Activated CD8-positive, alpha-beta memory T cell treated with anti-CD3 and anti-CD28 coated beads for 24 hours (primary cell): Measurements from ENCODE around the gene SLC1A4.
"Not testable (repeated sequence)": the region's sequence is repeated elsewhere in the genome, so short reads cannot be mapped to it uniquely, and the experiment has no call there.

ENCODE experiments used
- DNase-seq: peaks from one replicate; pipeline ENCODE4 v3.0.0-alpha.2; 2020

SLC1A4 gene

DNA sequence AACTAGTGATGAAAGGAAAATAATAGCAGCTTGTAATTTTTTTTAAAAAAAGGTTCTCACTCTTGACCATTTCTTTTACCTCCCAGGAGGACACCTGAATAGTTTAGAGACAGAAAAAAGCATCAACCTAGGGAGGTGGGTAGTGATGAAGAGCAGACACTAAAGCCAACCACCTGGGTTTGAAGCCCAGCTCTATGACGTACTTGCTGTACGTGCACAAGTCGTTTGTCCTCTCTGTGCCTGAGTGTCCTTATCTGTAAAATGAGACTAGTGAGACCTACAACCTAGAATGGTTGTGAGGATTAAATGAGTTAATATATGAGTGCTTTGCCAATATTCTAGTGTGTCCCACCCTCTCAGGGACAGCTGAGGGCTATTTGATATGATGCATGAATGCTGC, 5.8 kb downstream of the SLC1A4 start:
- no peak for DNase-seq

DNA sequence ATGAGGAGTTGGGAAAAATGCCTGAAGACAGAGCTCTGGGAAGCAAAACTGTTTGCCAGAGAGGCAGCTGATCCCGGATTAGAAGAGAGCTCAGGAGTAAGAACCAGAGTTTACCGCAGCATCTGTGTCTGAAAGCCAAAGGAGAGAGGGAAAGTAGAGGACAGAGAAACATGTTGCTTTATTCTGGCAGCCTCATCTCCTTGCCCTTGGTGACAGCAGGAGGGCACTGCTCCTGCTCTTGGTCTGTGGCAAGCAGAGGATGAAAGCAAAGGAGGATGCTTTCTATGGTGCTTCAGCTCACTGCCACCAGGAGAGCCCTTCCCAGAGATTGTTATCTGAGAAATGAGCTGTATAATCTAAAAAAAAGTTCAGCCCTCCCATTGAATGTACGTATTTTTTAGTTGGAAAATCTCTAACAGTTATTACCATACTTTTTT, 7.7 kb downstream of the SLC1A4 start:
- no peak for DNase-seq

DNA sequence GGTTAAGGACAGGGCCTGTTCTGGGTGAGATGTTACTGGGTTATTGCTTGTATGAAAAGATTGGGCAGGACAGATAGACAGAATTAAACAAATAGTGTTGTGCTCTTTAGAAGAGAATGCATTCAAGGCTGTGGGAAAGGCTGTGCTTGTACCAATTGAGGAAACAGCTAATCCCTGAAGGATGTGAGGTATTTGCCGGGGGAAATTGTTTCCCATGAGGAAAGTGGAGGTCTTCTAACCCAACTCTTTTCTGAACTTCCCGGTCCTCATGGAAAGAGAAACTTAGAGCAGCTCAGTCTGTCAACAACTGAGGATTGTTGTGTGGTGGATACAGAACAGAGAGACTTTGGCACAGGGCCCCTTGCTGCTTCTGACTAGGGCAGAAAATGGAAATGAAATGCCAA, 9.5 kb downstream of the SLC1A4 start:
- no peak for DNase-seq

DNA sequence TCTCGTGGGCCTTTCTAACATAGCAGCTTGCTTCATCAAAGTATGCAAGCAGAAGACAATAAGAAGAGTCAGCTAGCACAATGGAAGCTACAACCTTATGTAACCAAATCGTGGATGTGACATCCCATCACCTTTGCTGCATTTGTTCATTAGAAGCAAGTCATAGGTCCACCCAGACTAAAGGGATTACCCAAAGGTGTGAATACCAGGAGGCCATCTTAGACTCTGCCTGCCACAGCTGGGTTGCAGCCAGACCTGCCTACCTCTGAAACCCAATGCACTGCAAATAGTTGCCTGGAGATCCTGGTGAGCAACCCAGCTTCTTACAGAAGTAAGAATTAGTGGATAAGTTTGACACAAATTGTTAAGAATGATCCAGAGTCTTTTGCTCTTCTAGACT, 10.6 kb downstream of the SLC1A4 start:
- DNase-seq, result no peak

DNA sequence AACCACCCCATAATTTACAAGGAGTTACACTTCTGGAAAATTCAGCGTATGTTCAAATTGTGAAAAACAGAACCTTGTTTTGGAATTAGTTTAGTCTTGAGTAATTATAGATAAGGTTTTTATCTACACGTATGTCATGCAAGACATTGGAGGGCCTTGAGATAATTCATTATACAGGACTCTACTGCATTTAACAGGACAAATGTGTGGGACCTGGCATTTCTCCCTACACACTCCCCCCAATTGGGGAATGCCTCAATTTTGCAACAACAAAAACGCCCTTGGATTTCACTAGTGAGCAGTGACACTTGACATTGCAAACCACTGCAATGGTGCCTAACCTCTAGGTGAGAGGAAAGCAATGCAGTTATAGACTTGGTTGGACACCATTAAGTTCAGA, 11.4 kb downstream of the SLC1A4 start:
- no peak for DNase-seq

DNA sequence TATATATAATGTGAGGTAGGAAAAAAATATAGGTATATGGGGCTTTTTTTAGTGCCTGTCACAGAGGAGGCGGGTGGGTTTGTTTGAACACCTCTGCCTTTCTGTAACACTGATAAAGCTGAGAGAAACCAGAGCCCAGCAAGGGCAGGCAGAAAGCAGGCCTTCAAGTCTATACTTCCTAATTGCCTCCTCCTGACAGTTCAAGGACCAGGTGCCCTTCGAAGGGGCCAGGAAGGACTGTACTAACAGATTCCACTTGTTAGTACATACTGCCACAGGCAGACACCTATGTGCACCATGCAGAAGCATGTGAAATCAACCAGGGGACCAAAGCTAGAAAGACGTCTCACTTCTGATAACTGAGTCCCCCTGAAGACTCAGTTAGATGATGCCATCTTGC, 13.8 kb downstream of the SLC1A4 start:
- DNase-seq, result no peak

DNA sequence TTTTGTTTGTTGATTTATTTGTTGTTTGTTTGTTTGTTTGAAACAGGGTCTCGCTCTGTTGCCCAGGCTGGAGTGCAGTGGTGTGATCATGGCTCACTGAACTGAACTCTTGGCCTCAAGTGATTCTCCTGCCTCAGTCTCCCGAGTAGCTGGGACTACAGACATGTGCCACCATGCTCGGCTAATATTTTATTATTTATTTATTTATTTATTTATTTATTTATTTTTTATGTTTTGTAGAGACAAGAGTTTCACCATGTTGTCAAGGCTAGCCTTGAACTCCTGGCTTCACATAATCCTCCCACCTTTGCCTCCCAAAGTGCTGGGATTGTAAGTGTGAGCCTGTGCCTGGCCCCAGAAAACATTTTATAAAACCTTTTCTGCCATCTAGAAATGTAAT, 15.0 kb downstream of the SLC1A4 start:
- not testable (repeated sequence) for DNase-seq

DNA sequence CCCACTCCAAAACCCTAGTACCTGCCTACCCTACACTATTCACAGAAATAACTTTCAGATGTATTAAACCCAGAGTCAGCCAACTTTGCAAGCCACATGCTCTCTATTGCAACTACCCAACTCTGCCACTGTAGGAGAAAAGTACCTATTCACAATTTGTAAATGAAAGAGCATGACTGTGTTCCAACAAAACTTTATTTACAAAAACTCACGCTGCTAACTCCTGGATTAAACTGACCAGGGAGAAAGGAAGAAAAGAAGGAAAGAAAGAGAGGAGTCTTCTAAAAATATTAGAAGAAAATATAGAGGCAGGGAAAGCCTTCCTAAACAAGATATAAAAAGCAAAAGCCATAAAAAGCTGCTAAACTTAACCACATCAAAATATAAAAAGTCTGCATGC, 24.6 kb downstream of the SLC1A4 start:
- no peak for DNase-seq

DNA sequence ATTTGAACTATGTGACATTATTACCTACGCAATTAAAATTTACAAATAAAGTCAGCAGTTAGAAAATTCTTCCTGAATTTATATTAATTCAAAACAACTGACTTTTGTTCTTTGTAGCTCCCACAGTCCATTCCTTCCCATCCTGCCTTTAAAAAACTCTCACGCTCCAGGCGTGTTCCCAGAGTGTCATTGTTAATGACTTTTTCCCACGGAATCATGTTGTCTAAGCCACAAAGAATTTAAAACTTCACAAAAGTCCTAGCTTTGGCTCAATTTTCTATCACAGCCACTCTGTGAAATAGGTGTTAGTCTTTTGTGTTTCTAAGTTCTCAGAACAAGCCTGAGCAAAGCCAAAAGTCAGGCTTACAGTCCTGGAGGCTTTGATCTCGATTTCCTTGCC, 26.5 kb downstream of the SLC1A4 start:
- no peak for DNase-seq

DNA sequence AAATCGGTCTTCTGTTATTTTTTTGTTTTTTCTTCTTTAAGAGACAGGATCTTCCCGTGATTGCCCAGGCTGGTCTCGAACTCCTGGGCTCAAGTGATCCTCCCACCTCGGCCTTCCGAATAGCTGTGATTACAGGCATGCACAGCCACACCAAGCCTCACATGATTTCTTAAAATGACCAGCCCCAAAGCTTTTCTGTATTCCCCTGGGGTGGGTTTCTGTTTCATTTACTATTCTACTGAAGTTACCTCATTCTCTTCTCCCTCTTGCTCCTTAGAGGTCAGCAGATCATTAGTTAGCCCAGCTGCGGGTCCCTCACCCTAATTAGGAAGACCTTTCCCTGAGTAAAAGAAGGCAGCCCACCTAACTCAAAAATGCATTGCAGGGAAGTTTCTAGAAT, 27.6 kb downstream of the SLC1A4 start:
- no peak for DNase-seq

DNA sequence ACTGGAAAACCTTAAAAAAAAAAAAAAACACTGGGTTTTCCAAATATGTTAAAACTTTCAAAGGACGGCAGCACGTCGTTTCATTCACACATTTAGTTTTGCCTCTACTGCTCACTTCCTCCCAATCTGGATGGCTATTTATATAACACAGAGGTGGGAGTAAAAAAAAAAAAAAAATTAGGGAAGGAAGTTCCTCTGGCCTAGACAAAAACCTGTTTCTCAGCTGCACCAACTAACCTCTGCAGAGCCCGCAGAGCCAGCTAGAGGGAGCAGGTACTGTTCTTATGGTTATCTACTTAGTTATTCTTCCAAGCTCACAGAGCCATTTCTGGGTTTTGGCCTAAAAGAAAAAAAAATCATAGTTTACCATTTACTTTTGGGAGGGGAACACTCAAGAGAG, 28.1 kb downstream of the SLC1A4 start:
- DNase-seq, result no peak

DNA sequence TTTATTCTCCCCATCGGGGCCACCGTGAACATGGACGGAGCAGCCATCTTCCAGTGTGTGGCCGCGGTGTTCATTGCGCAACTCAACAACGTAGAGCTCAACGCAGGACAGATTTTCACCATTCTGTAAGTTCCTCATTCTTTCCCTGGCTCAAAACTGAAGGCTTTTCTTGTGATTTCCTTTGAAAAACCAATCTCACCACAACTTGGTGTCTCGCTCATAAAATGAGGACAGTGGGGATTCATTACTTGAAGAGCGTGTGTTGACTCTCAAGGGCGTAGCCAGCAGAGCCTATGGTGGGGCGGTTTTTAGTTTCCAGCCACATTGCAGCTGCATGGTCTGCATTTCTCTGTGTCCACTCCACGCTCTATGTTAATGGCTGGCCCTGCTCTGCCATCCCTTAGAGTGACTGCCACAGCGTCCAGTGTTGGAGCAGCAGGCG, 29.0 kb downstream of the SLC1A4 start:
- DNase-seq, result no peak

DNA sequence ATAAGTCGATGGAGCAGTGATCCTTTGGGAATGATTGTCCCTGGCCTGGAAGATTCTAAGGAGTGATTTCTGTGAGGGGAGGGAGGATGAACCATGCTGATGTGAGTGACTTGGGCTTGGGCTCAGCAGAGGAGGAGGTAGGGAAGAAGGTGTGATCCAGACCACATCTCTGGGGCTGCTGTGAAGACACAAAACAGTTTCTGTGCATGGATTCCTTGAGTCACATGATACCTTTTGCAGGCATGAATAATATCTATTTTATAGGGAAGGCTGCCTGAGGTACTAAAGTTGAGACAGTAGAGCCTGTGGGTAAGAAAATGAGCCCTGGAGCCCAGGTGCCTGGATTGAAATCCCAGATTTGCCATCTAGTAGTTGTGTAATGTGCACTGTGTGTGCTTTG, 29.8 kb downstream of the SLC1A4 start:
- no peak for DNase-seq

DNA sequence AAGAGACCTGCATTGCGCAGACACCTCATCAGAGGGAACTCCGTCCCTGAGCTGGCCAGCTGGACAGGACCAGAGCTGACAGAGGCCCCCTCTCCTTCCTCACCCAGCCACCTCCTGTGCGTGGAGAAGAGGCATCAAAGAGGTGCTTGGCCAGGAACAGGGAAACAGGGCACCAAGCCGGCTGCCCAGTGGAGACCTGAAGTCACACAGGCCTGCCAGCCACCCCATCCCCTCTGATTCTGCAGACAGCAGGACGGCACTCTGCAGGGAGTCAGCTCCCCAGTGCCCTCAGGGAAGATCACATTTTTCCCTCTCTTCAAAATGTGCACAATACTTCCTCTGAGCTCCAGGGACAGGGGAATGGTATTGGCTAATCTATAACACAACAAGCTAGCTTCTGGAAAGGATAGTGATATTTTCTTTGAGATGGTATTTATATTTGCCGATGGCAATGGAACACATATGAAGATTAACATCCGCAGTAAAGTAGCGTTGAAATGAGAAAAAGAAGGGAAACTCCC, 30.5 kb downstream of the SLC1A4 start:
- no peak for DNase-seq

DNA sequence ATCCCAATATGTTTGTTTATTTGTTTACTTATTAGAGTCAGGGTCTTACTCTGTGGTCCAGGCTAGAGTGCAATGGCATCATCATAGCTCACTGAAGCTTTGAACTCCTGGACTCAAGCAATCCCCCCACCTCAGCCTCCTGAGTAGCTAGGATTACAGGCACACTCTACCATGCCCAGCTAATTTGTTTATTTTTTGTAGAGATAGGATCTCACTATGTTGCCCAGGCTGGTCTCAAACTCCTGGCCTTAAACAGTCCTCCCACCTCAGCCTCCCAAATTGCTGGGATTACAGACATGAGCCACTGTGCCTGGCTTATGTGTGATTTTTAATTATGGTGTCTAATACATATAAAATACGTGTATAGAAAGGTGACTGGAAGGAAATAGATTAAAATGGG, 31.1 kb downstream of the SLC1A4 start:
- DNase-seq, result not testable (repeated sequence)

DNA sequence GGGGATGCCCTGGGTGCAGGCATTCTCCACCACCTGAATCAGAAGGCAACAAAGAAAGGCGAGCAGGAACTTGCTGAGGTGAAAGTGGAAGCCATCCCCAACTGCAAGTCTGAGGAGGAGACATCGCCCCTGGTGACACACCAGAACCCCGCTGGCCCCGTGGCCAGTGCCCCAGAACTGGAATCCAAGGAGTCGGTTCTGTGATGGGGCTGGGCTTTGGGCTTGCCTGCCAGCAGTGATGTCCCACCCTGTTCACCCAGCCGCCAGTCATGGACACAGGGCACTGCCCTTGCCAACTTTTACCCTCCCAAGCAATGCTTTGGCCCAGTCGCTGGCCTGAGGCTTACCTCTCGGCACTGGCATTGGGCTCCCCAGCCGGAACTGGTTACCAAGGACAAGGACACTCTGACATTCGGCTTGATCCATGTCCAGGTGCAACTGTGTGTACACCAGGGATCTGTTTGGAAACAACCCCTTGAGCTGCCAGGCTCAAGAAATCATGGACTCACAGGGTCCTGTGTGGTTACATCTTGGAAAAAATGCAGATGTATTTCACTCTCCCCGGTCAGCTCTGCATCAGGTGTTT, 31.8 kb downstream of the SLC1A4 start:
- no peak for DNase-seq

DNA sequence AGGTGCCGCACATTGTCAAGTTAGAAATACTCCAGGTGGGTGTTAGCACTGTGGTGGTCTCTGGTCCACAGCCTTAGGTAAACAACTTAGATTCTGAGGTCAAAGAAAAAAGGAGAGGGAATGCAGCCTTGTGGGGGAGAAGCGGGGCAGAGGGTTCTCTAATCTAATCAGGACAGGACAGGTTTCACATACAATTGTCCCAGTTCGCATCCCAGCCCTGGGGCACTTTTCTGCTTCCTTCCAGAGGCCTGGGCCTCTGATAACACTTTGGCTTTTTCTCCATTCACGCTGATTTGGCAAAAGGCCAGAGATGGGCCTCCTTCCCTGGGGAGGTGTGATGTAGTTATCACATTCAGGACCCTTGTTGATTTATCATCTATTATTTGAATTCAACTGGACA, 32.5 kb downstream of the SLC1A4 start:
- no peak for DNase-seq

DNA sequence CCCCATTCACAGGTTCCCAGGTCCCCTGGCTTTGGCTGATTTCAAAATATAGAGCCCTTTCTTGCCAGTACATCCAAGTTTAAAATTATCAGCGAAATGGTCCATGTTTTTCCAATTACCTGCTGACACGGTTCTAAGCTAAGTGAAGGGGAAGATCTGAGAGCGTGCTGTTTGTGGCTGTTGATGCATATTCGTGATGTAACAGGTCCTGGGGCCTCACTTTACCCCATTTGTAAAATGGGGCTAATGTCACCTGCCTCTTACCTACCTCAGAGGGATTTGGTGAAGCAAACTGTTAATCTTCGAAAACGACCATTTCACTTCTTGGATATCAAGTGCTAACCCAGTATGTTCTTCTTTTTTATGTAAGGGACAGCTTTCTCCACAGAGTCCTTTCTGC, 33.0 kb downstream of the SLC1A4 start:
- no peak for DNase-seq

DNA sequence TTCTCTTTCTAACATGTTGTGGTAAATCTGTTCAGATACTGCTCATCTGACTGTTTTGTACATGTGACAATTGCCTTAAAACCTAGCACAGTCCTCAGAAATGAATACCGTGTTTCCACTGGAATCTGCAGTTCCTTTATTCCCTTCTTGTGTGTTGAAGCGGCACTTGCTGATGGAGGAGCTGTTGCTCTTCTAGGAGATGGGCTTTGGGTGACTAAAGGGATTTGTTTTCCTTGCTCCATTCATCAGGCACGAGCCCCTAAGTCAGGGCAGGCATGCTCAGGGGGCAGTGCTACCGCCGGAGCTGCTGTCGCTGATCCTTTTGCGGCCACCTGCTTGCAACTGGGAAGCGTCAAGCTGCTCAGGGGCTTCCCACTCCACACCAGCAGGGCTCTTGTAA, 34.5 kb downstream of the SLC1A4 start:
- no peak for DNase-seq

DNA sequence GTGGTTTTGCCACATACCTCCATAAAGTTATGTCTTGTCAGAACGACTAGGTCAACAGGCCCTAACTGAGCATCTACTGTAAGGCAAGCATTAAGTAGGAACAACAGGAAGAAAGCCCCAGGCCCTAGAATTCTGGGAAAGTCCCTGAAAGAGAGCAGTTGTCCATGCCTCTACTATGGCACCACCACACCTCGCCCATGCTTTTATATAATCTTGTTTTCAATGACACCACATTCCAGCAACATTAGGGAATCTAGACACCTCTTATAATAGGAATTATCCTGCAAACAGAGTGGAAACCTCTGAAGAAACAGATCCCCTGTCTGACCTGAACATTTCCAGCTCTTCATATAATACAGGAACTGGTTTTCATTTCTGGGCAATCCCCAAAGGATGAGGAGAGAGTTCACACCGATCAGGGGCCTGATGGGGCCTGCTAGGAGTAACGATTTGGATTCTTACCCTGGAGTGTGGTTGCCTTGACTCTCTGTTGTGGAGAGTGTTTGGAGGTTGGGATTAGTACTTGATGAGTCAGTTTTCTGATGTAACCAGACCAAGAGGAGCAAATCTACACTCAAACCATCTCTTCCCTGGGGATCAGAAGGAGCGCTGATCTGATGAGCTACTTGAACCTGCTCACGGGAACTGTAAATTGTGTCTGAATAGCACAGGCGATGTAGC, 35.1 kb downstream of the SLC1A4 start:
- no peak for DNase-seq

DNA sequence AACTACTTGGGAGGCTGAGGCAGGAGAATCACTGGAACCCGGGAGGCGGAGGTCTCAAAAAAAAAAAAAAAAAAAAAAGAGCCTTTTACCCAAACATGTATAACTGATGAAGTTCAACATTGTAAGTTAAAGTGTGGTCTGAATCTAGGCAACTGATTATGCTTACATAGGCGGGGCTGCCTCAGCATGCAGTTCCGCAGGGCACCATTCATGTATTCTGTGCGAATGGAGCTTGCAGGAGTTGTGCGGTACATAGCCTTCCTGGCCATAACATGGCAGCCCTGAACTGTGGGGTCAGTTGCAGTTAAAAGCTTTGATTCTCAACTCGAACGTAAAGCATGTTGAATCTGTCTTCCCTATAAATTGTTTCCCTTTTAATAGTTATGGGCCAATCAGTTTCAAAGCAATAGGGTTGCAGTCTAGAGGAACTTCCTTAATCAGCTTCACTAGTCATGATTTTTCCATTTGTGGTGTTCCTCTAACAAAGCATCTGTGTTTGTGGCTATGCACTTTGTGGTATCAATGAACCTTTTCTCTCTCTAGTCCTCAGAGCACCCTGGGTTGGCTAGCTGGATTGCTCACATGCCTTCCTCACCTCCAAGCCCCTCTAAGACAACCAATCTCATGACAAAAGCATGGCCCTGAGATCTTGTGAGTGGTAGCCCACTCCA, 36.4 kb downstream of the SLC1A4 start:
- DNase-seq, result no peak

DNA sequence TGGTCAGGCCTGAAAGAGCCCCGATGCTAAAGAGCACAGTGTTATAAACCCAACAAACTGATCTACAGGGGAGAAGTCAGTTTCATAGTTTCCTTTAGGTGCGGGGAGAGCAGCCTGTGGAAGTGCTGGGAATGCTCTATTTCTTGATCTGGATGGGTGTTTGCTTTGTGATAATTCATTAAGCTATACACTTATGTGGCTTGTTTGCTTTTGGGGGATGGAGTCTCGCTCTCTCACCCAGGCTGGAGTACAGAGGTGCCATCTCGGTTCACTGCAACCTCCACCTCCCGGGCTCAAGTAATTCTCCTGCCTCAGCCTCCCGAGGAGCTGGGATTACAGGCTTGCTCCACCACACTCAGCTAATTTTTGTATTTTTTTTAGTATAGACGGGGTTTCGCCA, 37.0 kb downstream of the SLC1A4 start:
- DNase-seq, result no peak

DNA sequence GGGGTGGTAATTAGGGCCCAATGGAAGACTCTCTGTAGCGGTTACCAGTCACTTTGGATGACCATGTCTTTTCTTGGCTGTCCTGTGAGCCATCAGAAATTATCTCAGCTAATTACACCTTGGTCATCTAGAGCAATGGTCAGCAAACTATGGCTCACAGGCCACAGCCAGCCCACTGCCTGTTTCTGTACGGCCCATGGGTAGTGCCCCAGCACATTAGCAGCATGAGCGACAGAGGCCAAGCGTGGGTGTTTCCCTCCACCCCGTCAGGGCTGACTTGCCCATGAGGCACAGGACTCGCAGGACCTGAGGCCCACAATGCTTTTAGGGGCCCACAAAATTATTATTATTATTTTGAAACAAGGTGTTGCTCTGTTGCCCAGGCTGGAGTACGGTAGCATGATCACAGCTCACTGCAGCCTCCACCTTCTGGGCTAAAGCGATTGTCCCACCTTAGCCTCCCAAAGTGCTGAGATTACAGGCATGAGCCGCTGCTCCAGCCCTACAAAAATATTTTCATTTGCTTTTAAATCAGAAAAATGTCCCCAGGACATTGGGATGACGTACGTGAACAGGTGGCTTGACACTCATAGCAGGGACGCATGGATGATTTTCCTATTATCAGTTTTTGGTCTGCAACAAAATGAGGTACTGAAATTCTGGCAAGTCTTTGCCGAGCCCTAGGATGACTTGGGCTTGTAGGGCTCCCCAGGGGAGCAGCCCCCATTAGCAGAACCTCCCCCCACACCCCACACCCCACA, 37.7 kb downstream of the SLC1A4 start:
- no peak for DNase-seq
